HCT116 (cell line): ENCODE measurements around the gene FNDC8.

Source experiments
- CTCF ChIP-seq, 3 experiments: fragments of 200-600 bp in 1 of 3; sonication (generic) in 1 of 3; IDR thresholded peaks in 2 of 3; conservative IDR thresholded peaks in 1 of 3; 2 replicates each; pipeline ENCODE4 v1.5.1; 2012 to 2017; ENCODE audit warnings: low read depth in 2 of 3, low read length in 2 of 3, antibody characterized with exemption in 1 of 3, borderline replicate concordance in 1 of 3, control low read depth in 1 of 3, mild to moderate bottlenecking in 1 of 3, mixed read lengths in 1 of 3, mixed run types in 1 of 3, moderate library complexity in 1 of 3; ENCODE audit not compliant: insufficient read depth in 1 of 3
- EZH2 ChIP-seq: fragments of 200-600 bp; sonication (generic); IDR thresholded peaks from 2 replicates; pipeline ENCODE4 v1.6.1; 2017; ENCODE audit warnings: antibody characterized with exemption, mixed run types
- EZH2phosphoT487 ChIP-seq: fragments of 200-600 bp; IDR thresholded peaks from 2 replicates; pipeline ENCODE4 v1.6.1; 2018; ENCODE audit warnings: antibody characterized with exemption, borderline replicate concordance
- POLR2A ChIP-seq: IDR thresholded peaks from 2 replicates; pipeline ENCODE4 v1.7.0; 2011; ENCODE audit warnings: borderline replicate concordance; ENCODE audit not compliant: insufficient read depth, insufficient read length; ENCODE audit errors: extremely low read depth
- POLR2AphosphoS5 ChIP-seq: IDR thresholded peaks from 2 replicates; pipeline ENCODE4 v1.6.1; 2011; ENCODE audit warnings: mild to moderate bottlenecking, low read depth, low read length, moderate library complexity
- RAD21 ChIP-seq: IDR thresholded peaks from 2 replicates; pipeline ENCODE4 v1.6.1; 2012; ENCODE audit warnings: low read depth, mild to moderate bottlenecking
- SP1 ChIP-seq: IDR thresholded peaks from 2 replicates; pipeline ENCODE4 v1.6.1; 2012; ENCODE audit warnings: low read depth
- ZFX ChIP-seq: fragments of 450-650 bp; IDR thresholded peaks from 2 replicates; pipeline ENCODE4 v1.6.1; 2017
- TF ChIP-seq, protein P1 (sequence below): IDR thresholded peaks from 2 replicates; pipeline ENCODE4 v1.6.1; 2012
- TF ChIP-seq, protein P2 (sequence below): IDR thresholded peaks from 2 replicates; pipeline ENCODE4 v1.6.1; 2012; ENCODE audit warnings: low read depth

- TF ChIP-seq EZH2 (no peak), EZH2phosphoT487 (no peak), POLR2AphosphoS5 (no peak), CTCF (IDR thresholded peaks at IDR 0.05 in 2 of 3, conservative IDR thresholded peaks at IDR 0.05 in 1 of 3; ENCODE audit: borderline replicate concordance in 1 of 3, insufficient read depth in 1 of 3, low read depth in 2 of 3, low read length in 2 of 3) (no peak), POLR2A (no peak), RAD21 (no peak), ZFX (no peak), SP1 (no peak)
- TF ChIP-seq, protein P1, sequence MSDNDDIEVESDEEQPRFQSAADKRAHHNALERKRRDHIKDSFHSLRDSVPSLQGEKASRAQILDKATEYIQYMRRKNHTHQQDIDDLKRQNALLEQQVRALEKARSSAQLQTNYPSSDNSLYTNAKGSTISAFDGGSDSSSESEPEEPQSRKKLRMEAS, result no peak
- TF ChIP-seq, protein P2, sequence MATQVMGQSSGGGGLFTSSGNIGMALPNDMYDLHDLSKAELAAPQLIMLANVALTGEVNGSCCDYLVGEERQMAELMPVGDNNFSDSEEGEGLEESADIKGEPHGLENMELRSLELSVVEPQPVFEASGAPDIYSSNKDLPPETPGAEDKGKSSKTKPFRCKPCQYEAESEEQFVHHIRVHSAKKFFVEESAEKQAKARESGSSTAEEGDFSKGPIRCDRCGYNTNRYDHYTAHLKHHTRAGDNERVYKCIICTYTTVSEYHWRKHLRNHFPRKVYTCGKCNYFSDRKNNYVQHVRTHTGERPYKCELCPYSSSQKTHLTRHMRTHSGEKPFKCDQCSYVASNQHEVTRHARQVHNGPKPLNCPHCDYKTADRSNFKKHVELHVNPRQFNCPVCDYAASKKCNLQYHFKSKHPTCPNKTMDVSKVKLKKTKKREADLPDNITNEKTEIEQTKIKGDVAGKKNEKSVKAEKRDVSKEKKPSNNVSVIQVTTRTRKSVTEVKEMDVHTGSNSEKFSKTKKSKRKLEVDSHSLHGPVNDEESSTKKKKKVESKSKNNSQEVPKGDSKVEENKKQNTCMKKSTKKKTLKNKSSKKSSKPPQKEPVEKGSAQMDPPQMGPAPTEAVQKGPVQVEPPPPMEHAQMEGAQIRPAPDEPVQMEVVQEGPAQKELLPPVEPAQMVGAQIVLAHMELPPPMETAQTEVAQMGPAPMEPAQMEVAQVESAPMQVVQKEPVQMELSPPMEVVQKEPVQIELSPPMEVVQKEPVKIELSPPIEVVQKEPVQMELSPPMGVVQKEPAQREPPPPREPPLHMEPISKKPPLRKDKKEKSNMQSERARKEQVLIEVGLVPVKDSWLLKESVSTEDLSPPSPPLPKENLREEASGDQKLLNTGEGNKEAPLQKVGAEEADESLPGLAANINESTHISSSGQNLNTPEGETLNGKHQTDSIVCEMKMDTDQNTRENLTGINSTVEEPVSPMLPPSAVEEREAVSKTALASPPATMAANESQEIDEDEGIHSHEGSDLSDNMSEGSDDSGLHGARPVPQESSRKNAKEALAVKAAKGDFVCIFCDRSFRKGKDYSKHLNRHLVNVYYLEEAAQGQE, result no peak
Observed at GRCh38 chr17:35116845-35117244, 4.6 kb upstream of the FNDC8 start.
